Cerebellar nuclear complex (tissue), 1 donor: Measurements from ENCODE around the gene CARHSP1.
"Not testable (repeated sequence)": the region's sequence is repeated elsewhere in the genome, so short reads cannot be mapped to it uniquely, and the experiment has no call there.

Source experiments
- DNase-seq, 2 experiments: peaks; one replicate each; lab custom pipeline; 2025; lab: John Stamatoyannopoulos, UW

The CARHSP1 gene

DNA sequence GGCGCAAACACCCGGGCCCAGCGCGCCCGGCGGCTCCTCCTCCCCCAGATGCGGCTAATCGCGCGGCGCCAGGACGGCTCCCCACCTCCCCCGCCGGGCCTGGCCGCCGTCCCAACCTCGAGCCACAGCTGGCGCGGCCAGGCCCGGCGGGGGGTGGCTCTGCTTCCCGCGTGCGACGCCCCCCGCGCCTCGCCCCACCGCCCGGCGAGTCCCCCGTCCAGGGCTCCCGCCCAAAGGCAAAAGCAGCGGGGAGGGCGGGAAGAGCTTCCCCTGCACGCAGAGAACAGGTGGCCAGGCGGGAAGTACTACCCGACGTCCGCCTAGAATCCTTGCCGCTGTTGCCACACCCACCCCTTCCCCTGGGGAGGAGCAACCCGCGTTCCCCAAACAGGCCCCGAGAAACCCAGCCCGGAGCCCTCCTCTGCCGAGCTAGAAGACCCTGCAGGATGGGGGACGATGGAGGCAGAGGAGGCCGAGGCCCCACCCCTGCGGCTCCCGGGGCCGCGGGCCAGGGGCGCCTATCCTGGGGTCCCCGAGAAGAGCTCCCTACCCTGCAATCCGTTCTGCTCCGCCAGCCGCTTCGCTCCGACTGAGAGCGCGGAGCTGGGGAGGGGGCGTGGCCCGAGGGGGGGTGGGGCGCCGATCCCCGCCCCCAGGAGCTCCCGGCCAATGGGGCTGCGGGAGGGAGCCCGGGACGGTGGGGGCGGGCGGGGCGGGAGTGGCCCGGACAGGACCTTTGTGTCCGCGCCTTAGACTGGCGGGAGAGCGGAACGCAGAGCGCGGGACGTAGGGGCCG is at the start of gene CARHSP1:
CARHSP1 (minus strand) TSS at position 591 of the 796 bp plus-strand sequence. CDS start 9,678 bp downstream, outside the sequence.
- no peak for DNase-seq

GRCh38 chr16:8917336-8917735 is 48.5 kb upstream of the CARHSP1 start:
- not testable (repeated sequence) for DNase-seq

DNA sequence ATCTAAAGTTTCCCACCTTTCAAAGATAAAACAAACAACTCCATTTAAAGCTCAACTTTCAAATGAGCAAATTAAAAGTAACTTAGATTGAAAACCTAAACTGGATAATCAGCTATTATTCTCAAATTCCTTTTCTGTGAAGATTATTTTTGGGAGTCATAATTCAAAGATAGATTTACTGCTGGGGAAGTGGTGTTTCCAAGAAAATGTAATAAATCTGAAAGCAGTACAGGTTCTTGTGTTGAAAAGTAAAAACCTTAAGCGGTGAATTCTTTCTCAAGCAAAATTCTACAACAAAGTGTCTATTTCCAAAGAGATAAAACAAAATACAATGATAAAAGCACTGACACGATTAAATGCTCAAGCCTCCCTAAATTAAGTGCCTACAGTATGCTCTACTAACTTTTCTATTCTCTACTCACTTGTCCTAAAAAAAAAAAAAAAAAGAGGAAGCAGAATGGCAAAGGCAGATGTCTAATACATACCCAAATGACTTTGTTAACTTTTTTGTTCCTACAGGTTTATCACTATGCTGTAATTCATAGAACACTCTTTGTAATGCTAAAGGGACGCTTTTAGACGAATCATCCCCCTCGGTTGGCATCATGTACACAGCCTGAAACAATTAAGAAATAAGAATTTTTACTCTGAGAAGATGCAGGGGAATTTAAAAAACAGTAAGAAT is 47.9 kb upstream of the CARHSP1 start:
- DNase-seq: no peak

DNA sequence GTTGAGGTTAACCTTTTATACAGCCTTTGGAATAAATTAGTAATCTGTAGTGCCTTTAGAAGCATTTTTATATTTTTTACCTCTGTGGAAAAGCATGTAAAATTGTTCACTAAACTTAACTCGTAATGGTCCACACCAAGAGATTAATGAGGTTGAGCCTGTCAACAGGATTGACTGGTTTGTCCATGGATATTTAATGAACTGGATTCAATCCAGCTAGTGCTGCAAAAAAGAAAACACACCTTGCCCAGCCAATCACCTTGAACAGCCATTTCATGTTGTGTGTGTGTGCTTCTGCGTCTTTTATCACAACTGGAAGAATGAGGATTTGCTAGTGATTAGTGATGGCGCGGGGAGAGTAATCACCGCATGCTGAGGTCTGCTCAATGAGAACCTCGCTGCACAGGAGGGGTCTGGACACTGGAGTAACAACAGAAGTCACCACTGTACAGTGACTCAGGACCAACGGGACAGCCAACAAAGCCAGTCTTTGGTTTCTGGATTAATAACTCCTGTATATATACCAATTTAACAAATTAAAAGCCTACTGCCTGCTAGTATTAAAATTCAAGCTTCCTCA is 47.0 kb upstream of the CARHSP1 start:
- no peak for DNase-seq

GRCh38 chr16:8914098-8914497 is 45.3 kb upstream of the CARHSP1 start:
- DNase-seq: no peak

DNA sequence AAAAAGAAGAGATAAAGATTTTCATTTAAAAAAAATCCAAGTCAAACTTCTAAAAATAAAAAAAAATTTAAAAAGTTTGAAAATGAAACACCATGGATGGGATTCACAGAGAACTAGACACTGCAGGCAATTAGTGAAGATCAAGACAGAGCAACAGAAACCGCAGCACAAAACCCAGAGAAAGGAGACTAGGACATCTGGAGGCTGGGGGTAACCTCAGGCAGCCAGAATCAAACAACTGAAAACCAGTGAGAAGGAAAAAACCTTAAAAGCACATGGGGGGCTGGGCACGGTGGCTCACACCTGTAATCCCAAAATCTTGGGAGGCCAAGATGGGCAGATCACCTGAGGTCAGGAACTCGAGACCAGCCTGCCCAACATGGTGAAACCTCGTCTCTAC is 44.0 kb upstream of the CARHSP1 start:
- no peak for DNase-seq

DNA sequence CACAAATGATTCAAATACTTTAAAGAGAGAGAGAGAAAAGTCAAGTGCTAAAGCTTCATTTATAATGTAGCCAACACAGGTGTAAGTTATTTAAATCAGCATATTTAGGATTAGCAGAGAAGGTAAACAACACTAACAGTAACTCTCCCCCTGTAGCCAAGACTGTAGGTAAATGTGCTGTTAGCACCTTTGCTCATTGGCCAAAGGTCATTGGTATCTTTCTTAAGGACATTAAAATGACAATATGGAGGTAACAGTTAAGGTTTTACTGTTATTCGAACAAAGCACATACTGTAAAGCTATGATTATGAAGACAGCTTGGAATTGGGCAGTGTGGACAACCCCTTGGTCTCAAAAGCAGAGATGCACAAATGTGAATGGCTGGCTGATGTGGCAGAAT is 42.0 kb upstream of the CARHSP1 start:
- no peak for DNase-seq

- no peak for DNase-seq
Observed at GRCh38 chr16:8908810-8909468, 40.1 kb upstream of the CARHSP1 start.

DNA sequence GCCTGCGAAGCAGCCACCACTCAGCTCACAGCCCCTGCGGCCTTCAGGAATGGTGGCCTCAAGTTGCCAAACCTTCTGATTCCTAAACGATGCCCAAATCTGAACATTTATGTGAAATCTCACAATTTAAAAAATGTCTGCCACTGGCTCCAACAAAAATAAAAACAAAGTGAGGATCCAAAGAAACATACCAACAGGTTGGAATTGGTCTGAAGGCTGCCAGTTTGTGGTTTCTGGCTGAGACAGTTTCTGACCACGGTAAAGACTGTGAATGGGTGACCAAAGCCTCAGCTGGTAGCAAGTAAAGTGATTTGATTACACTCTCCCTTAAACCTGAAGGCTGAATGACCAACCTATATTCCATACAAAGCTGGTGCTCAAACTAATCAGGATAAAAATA is 38.3 kb upstream of the CARHSP1 start:
- no peak for DNase-seq

DNA sequence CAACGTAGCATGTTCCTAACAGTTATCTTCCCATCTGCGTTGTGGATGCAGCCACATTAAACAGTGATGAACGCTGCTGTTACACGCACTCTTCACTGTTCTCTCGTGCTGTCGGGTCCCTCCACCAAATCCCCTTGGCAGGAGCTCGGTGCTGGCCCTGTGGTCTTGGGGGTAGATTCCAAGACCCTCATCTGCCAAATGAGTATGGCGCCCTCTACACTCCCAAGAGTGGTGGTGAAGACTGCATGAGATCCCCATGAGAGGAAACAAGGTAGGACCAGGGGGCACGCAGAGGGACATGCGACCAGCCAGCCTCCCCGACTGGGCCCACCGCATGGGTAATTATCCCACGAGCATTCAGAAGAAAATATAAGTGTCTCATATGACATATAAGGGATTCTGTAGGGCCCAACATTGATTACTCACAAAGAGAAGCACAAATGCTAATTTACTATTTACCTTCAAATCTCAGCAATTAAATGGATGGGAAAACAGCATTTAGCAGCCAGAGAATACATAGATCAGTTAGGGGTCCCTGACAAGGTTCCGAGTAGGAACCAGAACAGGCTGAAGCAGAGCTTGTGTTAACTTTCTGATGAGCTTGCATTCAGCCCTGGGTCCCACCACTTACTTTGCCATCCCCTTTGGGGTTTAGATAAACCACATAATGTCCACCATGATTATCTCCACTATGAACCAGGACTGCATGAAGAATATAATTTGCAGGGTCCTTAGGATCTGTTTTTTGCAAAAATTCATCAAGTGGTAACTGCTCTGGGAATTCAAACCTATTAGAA is 37.2 kb upstream of the CARHSP1 start:
- no peak for DNase-seq

DNA sequence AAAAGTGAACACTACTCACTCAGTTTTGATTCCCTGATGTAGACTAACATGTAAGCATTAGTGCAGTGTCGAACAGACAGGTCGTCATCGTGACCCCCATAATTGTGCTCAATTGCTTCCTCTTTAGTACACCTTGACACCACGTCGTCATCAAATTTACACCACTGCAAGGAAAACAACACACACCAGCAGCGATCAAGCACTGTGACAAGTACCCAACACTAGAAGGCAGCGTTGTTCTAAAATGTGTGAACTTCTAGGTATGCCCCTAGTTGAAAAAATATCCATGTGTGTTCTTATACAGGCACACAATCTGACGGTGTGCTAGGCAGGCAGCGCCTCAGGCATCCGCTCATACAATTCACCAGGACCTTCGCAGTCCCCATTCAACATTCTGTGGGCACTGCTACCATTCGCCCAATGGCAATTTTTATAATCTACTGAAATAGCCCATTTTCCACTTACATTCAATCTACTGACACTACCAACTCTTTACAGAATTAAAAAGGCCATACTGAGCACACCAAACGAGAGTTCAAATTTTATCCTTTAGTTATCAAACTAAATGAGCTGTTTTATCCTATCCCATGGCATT is 36.5 kb upstream of the CARHSP1 start:
- no peak for DNase-seq

DNA sequence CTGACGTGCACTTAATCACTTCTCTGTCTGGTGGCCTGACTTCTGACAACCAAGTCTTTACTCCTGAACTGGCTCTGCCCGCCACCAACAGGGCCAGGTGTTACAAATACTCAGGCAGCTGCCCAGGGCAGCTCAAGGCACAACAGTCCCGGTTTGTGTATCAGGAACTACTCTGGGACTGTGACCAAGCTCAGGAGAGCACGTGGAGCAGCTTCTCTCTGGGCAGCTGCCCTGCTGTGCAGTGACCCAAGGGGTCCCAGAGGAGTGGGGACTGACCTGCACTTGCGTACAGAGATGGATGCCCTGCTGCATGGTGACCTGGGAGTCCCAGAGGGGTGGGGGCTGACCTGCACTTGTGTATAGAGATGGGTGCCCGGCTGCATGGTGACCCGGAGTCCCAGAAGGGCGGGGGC is 35.2 kb upstream of the CARHSP1 start:
- no peak for DNase-seq

GRCh38 chr16:8903004-8903403 is 34.2 kb upstream of the CARHSP1 start:
- DNase-seq: no peak

GRCh38 chr16:8901320-8901861 is 32.6 kb upstream of the CARHSP1 start:
- DNase-seq: no peak

DNA sequence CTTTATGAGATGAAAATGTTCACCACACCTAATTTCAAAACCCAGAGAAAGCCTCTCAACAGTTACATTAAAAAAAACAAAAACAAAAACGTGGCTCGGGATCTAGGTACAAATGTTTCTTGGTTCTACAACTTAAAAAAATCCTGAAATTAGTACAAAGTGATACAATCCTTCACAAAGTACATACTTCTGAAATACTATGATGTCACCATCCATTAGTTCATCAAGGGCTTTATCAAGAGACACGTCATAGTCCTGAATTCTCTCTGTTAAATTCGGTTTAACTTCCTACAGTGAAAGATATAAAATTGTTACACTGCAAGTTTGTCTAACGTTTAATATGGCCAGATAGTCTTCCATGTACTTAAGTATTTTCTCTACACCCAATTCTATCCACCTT is 31.5 kb upstream of the CARHSP1 start:
- no peak for DNase-seq

- DNase-seq: no peak
Observed at GRCh38 chr16:8899709-8900317, 31.0 kb upstream of the CARHSP1 start.

DNA sequence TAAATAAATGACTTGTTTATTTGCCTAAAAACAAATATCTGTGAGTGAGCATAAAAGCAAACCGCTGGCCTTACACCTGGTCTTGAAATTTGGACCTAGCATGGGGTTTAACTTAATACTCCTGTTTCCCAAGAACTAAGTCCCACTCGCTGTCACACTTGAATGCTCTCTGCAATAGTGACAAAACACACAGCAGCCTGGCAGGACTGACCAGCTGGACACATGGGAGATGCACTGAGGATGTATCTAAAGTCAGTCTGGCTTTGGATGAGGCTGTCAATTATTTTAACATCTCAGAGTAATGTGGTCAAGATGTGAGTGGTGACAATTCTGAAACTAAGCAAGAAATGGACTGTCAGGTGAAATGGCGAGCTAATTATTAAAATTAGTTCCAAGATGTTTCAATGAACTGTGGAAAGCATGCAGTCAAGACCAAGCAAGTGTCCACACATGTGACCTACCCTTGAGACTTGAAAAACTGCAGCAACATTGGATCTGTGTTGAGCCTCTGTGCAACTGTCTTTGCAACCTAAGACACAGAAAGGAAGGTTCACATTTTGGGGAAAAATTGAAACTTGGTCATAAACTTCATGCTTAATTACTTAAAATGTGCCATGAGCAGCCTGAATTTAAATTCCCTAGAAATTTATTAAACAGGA is 30.0 kb upstream of the CARHSP1 start:
- DNase-seq: no peak

DNA sequence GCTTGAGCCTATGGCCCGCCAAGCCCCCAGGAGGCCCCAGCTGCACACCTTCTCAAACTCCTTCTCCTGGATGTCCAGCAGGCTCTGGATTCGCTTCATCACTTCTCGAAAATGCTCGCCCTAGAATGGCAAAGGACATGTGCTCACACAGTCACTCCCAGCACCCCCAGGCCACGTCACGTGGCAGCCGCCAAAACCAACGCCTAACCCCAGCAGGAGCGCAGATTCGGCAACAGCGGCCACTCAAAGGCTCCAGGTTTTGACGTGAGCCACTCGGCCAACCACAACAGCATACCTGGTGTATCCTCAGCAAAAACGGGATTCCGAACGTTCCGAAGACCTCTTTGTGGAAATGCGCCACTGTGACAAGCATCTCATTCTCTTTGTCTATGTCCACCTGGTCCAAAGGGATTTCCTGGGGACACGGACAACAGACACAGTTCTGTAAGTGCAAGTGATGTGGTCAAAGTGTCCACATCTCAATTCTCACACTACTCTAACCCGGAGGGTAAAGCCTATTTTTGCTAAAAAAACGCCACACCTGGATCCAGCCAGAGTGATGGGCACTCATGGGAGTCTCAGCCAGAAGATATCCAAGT is 26.0 kb upstream of the CARHSP1 start:
- DNase-seq: no peak

DNA sequence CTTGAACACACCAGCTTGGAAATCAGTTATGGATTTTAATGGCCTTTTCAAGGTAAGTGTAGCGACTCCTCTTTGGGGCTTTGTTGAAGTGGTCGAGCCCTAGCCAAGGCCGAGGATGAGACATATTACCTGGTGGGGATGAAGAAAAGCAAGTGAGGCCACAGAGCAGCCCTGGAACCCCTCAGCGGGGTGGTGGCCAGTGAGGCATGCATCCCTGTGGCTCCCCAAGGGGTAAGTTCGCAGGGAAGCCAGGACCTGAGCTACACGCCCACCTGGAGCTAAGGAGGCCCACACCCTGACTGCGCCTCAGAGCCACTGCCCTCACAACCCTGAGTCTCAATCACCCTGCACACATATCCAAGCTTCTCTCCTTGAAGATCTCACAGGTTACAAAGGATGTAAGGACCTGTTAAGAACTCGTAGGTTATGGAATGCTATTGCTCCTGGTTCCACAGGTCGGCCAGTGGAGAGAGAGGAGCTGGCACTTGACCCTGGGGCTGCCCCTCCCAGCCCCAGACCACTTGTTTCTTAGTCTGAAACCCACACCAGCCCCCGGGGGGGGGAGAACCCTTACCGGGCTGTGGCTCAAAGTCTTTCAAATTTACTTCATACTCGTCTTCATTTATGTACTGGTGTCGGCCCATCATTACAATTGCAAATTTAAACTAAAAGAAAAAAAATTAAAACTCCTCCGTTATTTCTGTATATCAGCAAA is 25.3 kb upstream of the CARHSP1 start:
- no peak for DNase-seq
